ENCODE data around the gene CDH23. TPM values are rescaled to one million over a fixed set of nuclear protein-coding genes. Genes with fewer than 3 reads are reported as not detected.

CDH23 gene
- polyA plus RNA-seq, 1 donor from 2014 or later: 6.6 TPM

DNA sequence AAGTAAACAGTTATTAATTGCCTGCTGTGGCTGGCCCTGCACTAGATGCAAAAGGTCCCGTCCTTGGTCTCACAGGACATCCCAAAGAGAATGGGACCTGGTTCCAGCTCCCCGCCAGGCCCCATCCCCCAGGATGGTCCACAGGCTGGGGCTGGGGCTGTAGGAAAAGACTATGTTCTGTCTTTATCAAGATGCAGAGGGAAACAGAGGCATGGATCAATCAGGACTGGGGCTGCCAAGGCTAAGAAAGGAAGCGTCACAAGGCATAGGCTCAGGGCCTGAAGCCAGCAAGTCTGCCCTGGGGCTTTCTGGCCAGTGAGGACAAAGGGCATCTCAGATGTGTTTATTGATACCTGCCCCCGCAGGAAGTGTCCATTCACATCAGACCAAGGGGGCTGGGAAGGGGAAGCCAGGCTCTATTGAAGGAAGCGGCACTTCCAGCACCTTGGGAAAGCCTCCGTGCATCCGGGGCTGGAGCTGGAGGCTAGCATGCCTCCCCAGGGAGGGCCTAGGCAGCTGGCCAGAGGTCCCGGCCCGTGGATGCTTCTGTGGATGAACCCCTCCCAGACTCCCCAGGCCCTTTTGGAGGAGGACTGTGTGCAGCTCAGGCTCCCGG lies 370.8 kb downstream of the CDH23 start:
- no peaks in the 10 kb centered on the region for H3K36me3 ChIP-seq (ENCODE audit: insufficient read depth, low read length)
- H3K27me3 ChIP-seq (ENCODE audit: insufficient read depth, low read depth, low read length): peaks cover 3% of the 10 kb centered on the region
- no peaks in the 10 kb centered on the region for H3K79me2 ChIP-seq (replicated peaks; ENCODE audit: insufficient read depth, low read length)
- H2AFZ ChIP-seq (ENCODE audit: low read depth, low read length): no peak overlapping the region
- no peak overlapping the region for H3K4me3 ChIP-seq (ENCODE audit: low read length)
- no peaks in the 10 kb centered on the region for H3K9me3 ChIP-seq (ENCODE audit: low read length)
- no peak overlapping the region for H3K9ac ChIP-seq (ENCODE audit: low read length)
- no peak overlapping the region for H3K27ac ChIP-seq (ENCODE audit: low read length)
- no peaks in the 10 kb centered on the region for H3F3A ChIP-seq (ENCODE audit: insufficient read depth, low read length, poor library complexity, severe bottlenecking)
- H3K4me2 ChIP-seq (ENCODE audit: low read length): no peak overlapping the region
- H3K9me2 ChIP-seq (ENCODE audit: insufficient read depth, low read length): no peaks in the 10 kb centered on the region
- TF ChIP-seq, protein P1, sequence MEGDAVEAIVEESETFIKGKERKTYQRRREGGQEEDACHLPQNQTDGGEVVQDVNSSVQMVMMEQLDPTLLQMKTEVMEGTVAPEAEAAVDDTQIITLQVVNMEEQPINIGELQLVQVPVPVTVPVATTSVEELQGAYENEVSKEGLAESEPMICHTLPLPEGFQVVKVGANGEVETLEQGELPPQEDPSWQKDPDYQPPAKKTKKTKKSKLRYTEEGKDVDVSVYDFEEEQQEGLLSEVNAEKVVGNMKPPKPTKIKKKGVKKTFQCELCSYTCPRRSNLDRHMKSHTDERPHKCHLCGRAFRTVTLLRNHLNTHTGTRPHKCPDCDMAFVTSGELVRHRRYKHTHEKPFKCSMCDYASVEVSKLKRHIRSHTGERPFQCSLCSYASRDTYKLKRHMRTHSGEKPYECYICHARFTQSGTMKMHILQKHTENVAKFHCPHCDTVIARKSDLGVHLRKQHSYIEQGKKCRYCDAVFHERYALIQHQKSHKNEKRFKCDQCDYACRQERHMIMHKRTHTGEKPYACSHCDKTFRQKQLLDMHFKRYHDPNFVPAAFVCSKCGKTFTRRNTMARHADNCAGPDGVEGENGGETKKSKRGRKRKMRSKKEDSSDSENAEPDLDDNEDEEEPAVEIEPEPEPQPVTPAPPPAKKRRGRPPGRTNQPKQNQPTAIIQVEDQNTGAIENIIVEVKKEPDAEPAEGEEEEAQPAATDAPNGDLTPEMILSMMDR (IDR thresholded peaks at IDR 0.05; ENCODE audit: poor library complexity, severe bottlenecking): no peak
- no peak for TF ChIP-seq RAD21 (conservative IDR thresholded peaks at IDR 0.05)
- no peak for TF ChIP-seq TAF1 (IDR thresholded peaks at IDR 0.05; ENCODE audit: low read depth)
- no peaks in the 10 kb centered on the region for H4K20me1 ChIP-seq (ENCODE audit: insufficient read depth)

DNA sequence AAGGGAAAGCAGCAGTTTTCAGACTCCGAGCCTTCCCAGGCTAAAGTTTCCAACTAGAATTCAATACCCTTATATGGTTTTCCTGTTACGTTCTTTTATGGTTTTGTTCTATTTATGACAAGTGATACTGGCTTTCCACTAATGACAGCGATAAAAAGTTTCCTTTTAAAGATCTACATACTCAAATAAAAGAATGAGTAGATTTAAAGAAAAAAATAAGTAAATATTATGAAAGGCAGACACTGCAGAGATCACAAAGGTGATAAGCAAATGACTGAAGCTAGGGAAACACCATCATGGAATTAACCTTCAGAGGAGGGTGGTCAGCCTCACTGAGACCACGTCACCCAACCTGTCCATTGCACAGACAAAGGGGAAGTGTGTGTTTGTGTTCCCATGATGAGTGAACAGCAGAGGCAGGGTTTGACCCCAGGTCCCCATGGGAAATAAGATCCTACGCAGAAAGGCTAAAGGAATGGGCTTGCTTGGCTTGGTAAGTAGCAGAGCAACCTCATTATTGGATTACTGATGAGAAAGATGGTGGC lies 372.6 kb downstream of the CDH23 start:
- TF ChIP-seq, protein P2, sequence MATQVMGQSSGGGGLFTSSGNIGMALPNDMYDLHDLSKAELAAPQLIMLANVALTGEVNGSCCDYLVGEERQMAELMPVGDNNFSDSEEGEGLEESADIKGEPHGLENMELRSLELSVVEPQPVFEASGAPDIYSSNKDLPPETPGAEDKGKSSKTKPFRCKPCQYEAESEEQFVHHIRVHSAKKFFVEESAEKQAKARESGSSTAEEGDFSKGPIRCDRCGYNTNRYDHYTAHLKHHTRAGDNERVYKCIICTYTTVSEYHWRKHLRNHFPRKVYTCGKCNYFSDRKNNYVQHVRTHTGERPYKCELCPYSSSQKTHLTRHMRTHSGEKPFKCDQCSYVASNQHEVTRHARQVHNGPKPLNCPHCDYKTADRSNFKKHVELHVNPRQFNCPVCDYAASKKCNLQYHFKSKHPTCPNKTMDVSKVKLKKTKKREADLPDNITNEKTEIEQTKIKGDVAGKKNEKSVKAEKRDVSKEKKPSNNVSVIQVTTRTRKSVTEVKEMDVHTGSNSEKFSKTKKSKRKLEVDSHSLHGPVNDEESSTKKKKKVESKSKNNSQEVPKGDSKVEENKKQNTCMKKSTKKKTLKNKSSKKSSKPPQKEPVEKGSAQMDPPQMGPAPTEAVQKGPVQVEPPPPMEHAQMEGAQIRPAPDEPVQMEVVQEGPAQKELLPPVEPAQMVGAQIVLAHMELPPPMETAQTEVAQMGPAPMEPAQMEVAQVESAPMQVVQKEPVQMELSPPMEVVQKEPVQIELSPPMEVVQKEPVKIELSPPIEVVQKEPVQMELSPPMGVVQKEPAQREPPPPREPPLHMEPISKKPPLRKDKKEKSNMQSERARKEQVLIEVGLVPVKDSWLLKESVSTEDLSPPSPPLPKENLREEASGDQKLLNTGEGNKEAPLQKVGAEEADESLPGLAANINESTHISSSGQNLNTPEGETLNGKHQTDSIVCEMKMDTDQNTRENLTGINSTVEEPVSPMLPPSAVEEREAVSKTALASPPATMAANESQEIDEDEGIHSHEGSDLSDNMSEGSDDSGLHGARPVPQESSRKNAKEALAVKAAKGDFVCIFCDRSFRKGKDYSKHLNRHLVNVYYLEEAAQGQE (IDR thresholded peaks at IDR 0.05; ENCODE audit: borderline replicate concordance): no peak
- TF ChIP-seq TAF1 (IDR thresholded peaks at IDR 0.05; ENCODE audit: low read depth): no peak
- TF ChIP-seq SMC3 (conservative IDR thresholded peaks at IDR 0.05; ENCODE audit: poor library complexity): no peak
- TF ChIP-seq, protein P1 (IDR thresholded peaks at IDR 0.05; ENCODE audit: poor library complexity, severe bottlenecking): no peak
- TF ChIP-seq EZH2 (IDR thresholded peaks at IDR 0.05; ENCODE audit: borderline replicate concordance, insufficient read depth, low read length, poor library complexity, severe bottlenecking): no peak
- TF ChIP-seq EP300 (conservative IDR thresholded peaks at IDR 0.05; ENCODE audit: poor library complexity, severe bottlenecking): no peak
- TF ChIP-seq RAD21 (conservative IDR thresholded peaks at IDR 0.05): no peak
- TF ChIP-seq POLR2AphosphoS5 (IDR thresholded peaks at IDR 0.05): no peak
- no peak for TF ChIP-seq MXI1 (conservative IDR thresholded peaks at IDR 0.05; ENCODE audit: poor library complexity, severe bottlenecking)
- Histone ChIP-seq H3K36me3 (ENCODE audit: insufficient read depth, low read length) (no peaks in the 10 kb centered on the region), H4K20me1 (ENCODE audit: insufficient read depth) (no peaks in the 10 kb centered on the region), H3K9ac (ENCODE audit: low read length) (no peak overlapping the region), H2AFZ (ENCODE audit: low read depth, low read length) (no peak overlapping the region), H3K4me3 (ENCODE audit: low read length) (no peak overlapping the region), H3F3A (ENCODE audit: insufficient read depth, low read length, poor library complexity, severe bottlenecking) (no peaks in the 10 kb centered on the region), H3K27ac (ENCODE audit: low read length) (no peak overlapping the region), H3K79me2 (replicated peaks; ENCODE audit: insufficient read depth, low read length) (no peaks in the 10 kb centered on the region), H3K27me3 (ENCODE audit: insufficient read depth, low read depth, low read length) (peaks cover 21% of the 10 kb centered on the region), H3K9me3 (ENCODE audit: low read length) (no peaks in the 10 kb centered on the region), H3K9me2 (ENCODE audit: insufficient read depth, low read length) (no peaks in the 10 kb centered on the region), H3K4me2 (ENCODE audit: low read length) (no peak overlapping the region)

Measured in neural cell (in vitro differentiated cells).